ENCODE measurements around the gene NUP54. TPM values are rescaled to one million over a fixed set of nuclear protein-coding genes. Genes with fewer than 3 reads are reported as not detected.

NUP54 gene
- total RNA-seq, 4 donors from 2014 or later, result 32.2 to 58.0 (median 40.8) TPM

GRCh38 chr4:76091052-76091451, 57.1 kb downstream of the NUP54 start:
- no peak overlapping the region for H3K4me3 ChIP-seq
- H3K9me3 ChIP-seq, result no peaks in the 10 kb centered on the region
- ATAC-seq, result no peak
- H3K27ac ChIP-seq, result no peak overlapping the region
- H3K36me3 ChIP-seq, result no peaks in the 10 kb centered on the region
- TF ChIP-seq POLR2AphosphoS5 (IDR thresholded peaks at IDR 0.05) (no peak), CTCF (IDR thresholded peaks at IDR 0.05) (no peak), POLR2A (IDR thresholded peaks at IDR 0.05) (no peak), EP300 (IDR thresholded peaks at IDR 0.05) (no peak)
- no peaks in the 10 kb centered on the region for H3K27me3 ChIP-seq
- 77 to 100% methylated on average over 2 of the region's 2 CpGs for WGBS, 2 donors (ENCODE audit: low coverage in 1 of 2)
- H3K4me1 ChIP-seq, result peaks cover 0 to 7% (median 0%) of the 10 kb centered on the region in 3 donors

GRCh38 chr4:76090241-76090691, 57.9 kb downstream of the NUP54 start:
- no peaks in the 10 kb centered on the region for H3K27me3 ChIP-seq
- no peaks in the 10 kb centered on the region for H3K9me3 ChIP-seq
- H3K4me1 ChIP-seq, result peaks cover 0 to 7% (median 0%) of the 10 kb centered on the region in 3 donors
- no peaks in the 10 kb centered on the region for H3K36me3 ChIP-seq
- no peak overlapping the region for H3K27ac ChIP-seq
- no peak overlapping the region for H3K4me3 ChIP-seq
- TF ChIP-seq POLR2AphosphoS5 (IDR thresholded peaks at IDR 0.05), result no peak
- no peak for TF ChIP-seq EP300 (IDR thresholded peaks at IDR 0.05)
- TF ChIP-seq CTCF (IDR thresholded peaks at IDR 0.05), result no peak
- no peak for TF ChIP-seq POLR2A (IDR thresholded peaks at IDR 0.05)
- 57 to 58% methylated on average over 6 to 7 of the region's 7 CpGs for WGBS, 2 donors (ENCODE audit: low coverage in 1 of 2)
- ATAC-seq, result peak; percentile 70

GRCh38 chr4:76088719-76089118, 59.5 kb downstream of the NUP54 start:
- WGBS, 2 donors (ENCODE audit: low coverage in 1 of 2), result 86 to 100% methylated on average over 2 of the region's 2 CpGs
- no peak for ATAC-seq
- TF ChIP-seq CTCF (IDR thresholded peaks at IDR 0.05) (no peak), POLR2AphosphoS5 (IDR thresholded peaks at IDR 0.05) (no peak), EP300 (IDR thresholded peaks at IDR 0.05) (no peak), POLR2A (IDR thresholded peaks at IDR 0.05) (no peak)
- peaks cover 0 to 7% (median 0%) of the 10 kb centered on the region in 3 donors for H3K4me1 ChIP-seq
- no peaks in the 10 kb centered on the region for H3K9me3 ChIP-seq
- no peaks in the 10 kb centered on the region for H3K27me3 ChIP-seq
- H3K36me3 ChIP-seq, result no peaks in the 10 kb centered on the region
- no peak overlapping the region for H3K27ac ChIP-seq
- H3K4me3 ChIP-seq, result no peak overlapping the region

- Histone ChIP-seq H3K9me3 (no peaks in the 10 kb centered on the region), H3K4me3 (no peak overlapping the region), H3K27ac (no peak overlapping the region), H3K27me3 (no peaks in the 10 kb centered on the region), H3K4me1 (peaks cover 0 to 7% (median 0%) of the 10 kb centered on the region in 3 donors), H3K36me3 (no peaks in the 10 kb centered on the region)
- ATAC-seq, result peak; percentile 53
- TF ChIP-seq CTCF (IDR thresholded peaks at IDR 0.05) (peak in 3 of 4 experiments; percentile 32 to 63 (median 35)), POLR2AphosphoS5 (IDR thresholded peaks at IDR 0.05) (no peak), POLR2A (IDR thresholded peaks at IDR 0.05) (no peak), EP300 (IDR thresholded peaks at IDR 0.05) (no peak)
- WGBS, 2 donors (ENCODE audit: low coverage in 1 of 2), result 16 to 30% methylated on average over 13 of the region's 13 CpGs
Observed at GRCh38 chr4:76087007-76087769, 61.0 kb downstream of the NUP54 start.

- Histone ChIP-seq H3K4me1 (peaks cover 0 to 7% (median 0%) of the 10 kb centered on the region in 3 donors), H3K36me3 (no peaks in the 10 kb centered on the region), H3K27ac (no peak overlapping the region), H3K9me3 (no peaks in the 10 kb centered on the region), H3K4me3 (no peak overlapping the region), H3K27me3 (no peaks in the 10 kb centered on the region)
- no peak for ATAC-seq
- TF ChIP-seq CTCF (IDR thresholded peaks at IDR 0.05), result no peak
- TF ChIP-seq POLR2AphosphoS5 (IDR thresholded peaks at IDR 0.05), result no peak
- no peak for TF ChIP-seq POLR2A (IDR thresholded peaks at IDR 0.05)
- no peak for TF ChIP-seq EP300 (IDR thresholded peaks at IDR 0.05)
- WGBS, 2 donors (ENCODE audit: low coverage in 1 of 2), result 76% methylated on average over 1 of the region's 1 CpG; no CpG with 5 or more reads in 1 of the 2 donors
Observed at GRCh38 chr4:76084542-76084941, 63.7 kb downstream of the NUP54 start.

Measured in gastroesophageal sphincter (tissue), 4 donors.